OCI-LY1 (cell line): ENCODE measurements around the gene MARCHF10.

Experiments
- H2AFZ ChIP-seq: fragments of 200-600 bp; sonication (generic), shearing (Covaris generic); 2 replicates; pipeline ENCODE4 v1.6.0; 2014; ENCODE audit warnings: antibody characterized with exemption, mild to moderate bottlenecking, low read length
- H3F3A ChIP-seq: fragments of 200-600 bp; sonication (generic), shearing (Covaris generic); 2 replicates; pipeline ENCODE4 v1.6.0; 2014; ENCODE audit warnings: mild to moderate bottlenecking, antibody characterized with exemption, low read length, moderate library complexity; ENCODE audit not compliant: insufficient read depth
- H3K27ac ChIP-seq: fragments of 200-600 bp; sonication (generic); 2 replicates; pipeline ENCODE4 v1.5.1; 2014; ENCODE audit warnings: low read length, mixed run types, mild to moderate bottlenecking, low read depth; ENCODE audit not compliant: poor library complexity, severe bottlenecking
- H3K27me3 ChIP-seq: fragments of 200-600 bp; sonication (generic); 2 replicates; pipeline ENCODE4 v1.6.0; 2014; ENCODE audit warnings: antibody characterized with exemption, mild to moderate bottlenecking, low read length, moderate library complexity; ENCODE audit not compliant: insufficient read depth
- H3K36me3 ChIP-seq: fragments of 200-600 bp; sonication (generic); 2 replicates; pipeline ENCODE4 v1.6.1; 2014; ENCODE audit warnings: mild to moderate bottlenecking, antibody characterized with exemption, low read length, moderate library complexity, mixed read lengths; ENCODE audit not compliant: insufficient read depth
- H3K4me1 ChIP-seq: fragments of 200-600 bp; sonication (generic); 2 replicates; pipeline ENCODE4 v1.5.1; 2014; ENCODE audit warnings: mild to moderate bottlenecking, low read length, moderate library complexity; ENCODE audit not compliant: insufficient read depth, severe bottlenecking
- H3K4me2 ChIP-seq: fragments of 200-600 bp; sonication (generic), shearing (Covaris generic); 2 replicates; pipeline ENCODE4 v1.6.1; 2014; ENCODE audit warnings: low read length
- H3K4me3 ChIP-seq: fragments of 200-600 bp; sonication (generic); 2 replicates; pipeline ENCODE4 v1.5.1; 2014; ENCODE audit warnings: low read length, low read depth, mild to moderate bottlenecking, mixed read lengths; ENCODE audit not compliant: poor library complexity, severe bottlenecking
- H3K79me2 ChIP-seq: fragments of 200-600 bp; shearing (Covaris generic); 2 replicates; pipeline ENCODE4 v1.6.1; 2016; ENCODE audit warnings: mixed run types, low read length, mixed read lengths; ENCODE audit not compliant: insufficient read depth
- H3K9ac ChIP-seq: fragments of 200-600 bp; sonication (generic), shearing (Covaris generic); 2 replicates; pipeline ENCODE4 v1.6.1; 2014; ENCODE audit warnings: mild to moderate bottlenecking, low read length, mixed read lengths
- H3K9me2 ChIP-seq: fragments of 200-600 bp; sonication (generic), shearing (Covaris generic); 2 replicates; pipeline ENCODE4 v1.6.1; 2014; ENCODE audit warnings: low read depth, mild to moderate bottlenecking, low read length, mixed read lengths
- H3K9me3 ChIP-seq: fragments of 200-600 bp; shearing (Covaris generic); 2 replicates; pipeline ENCODE4 v1.6.1; 2014; ENCODE audit warnings: low read length, mixed read lengths
- H4K20me1 ChIP-seq: fragments of 200-600 bp; sonication (generic), shearing (Covaris generic); 2 replicates; pipeline ENCODE4 v1.6.0; 2016; ENCODE audit warnings: mild to moderate bottlenecking, low read length; ENCODE audit not compliant: insufficient read depth
- EZH2 ChIP-seq: fragments of 200-600 bp; sonication (generic), shearing (Covaris generic); IDR thresholded peaks from 2 replicates; pipeline ENCODE4 v1.8.0; 2017; ENCODE audit warnings: borderline replicate concordance, mixed run types, mild to moderate bottlenecking, antibody characterized with exemption, low read length, moderate library complexity, mixed read lengths
- TF ChIP-seq, protein P1 (sequence below): fragments of 200-600 bp; sonication (generic), shearing (Covaris generic); IDR thresholded peaks from 2 replicates; pipeline ENCODE4 v1.5.1; 2017; ENCODE audit warnings: mild to moderate bottlenecking, antibody characterized with exemption, low read length, moderate library complexity, mixed read lengths

Gene MARCHF10, protein sequence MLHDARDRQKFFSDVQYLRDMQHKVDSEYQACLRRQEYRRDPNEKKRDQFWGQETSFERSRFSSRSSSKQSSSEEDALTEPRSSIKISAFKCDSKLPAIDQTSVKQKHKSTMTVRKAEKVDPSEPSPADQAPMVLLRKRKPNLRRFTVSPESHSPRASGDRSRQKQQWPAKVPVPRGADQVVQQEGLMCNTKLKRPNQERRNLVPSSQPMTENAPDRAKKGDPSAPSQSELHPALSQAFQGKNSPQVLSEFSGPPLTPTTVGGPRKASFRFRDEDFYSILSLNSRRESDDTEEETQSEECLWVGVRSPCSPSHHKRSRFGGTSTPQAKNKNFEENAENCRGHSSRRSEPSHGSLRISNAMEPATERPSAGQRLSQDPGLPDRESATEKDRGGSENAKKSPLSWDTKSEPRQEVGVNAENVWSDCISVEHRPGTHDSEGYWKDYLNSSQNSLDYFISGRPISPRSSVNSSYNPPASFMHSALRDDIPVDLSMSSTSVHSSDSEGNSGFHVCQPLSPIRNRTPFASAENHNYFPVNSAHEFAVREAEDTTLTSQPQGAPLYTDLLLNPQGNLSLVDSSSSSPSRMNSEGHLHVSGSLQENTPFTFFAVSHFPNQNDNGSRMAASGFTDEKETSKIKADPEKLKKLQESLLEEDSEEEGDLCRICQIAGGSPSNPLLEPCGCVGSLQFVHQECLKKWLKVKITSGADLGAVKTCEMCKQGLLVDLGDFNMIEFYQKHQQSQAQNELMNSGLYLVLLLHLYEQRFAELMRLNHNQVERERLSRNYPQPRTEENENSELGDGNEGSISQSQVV

DNA sequence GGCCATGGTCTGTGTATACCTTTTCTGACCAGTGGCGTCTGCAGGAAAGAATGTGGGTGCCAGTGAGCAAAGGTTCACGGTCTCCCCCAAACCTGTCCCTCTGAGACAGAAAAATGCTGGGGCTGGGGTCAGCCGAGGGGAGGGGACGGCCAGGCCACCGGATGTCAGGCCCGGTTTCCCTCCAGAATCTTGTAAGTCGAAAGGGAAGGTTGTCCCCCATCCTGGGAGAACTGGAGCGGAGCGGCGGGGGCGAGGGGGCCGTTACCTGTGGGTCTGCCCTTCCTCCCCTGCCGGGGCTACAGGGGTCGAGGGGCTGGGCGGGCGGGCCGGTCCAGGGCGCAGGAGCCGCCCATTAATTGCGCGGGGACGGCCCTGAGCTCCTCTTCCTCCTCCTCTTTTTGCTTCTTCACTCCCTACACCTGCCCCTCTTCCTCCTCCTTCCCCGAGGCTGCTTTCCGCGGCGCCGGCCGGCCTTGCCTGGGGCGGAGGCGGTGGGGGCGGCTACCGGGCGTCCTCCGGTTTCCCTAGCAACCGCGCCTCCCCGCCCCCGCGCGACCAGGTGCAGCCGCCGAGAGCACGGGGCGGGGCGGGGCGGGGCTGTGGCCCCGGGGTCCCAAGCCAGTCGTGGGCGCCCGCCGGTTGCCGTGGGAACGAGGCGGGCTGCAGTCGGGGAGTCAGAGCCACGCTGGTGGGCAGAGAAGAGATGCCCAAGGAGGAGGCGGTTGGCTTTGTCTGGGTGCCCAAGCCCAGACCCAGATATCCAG is at the start of gene MARCHF10:
Gene MARCHF10 (minus strand): TSS at position 503 of the 764 bp plus-strand sequence. CDS start 6,579 bp downstream, outside the sequence.
- H3K9ac ChIP-seq: no peak within 1 kb of the TSS
- no peak within 1 kb of the TSS for H3K4me3 ChIP-seq
- H3K27me3 ChIP-seq: no peaks in the 10 kb centered on the region
- H3K36me3 ChIP-seq: no peaks in the 10 kb centered on the region
- H3K79me2 ChIP-seq: no peaks in the 10 kb centered on the region
- H3K27ac ChIP-seq: no peak within 1 kb of the TSS
- no peak within 1 kb of the TSS for H2AFZ ChIP-seq
- no peaks in the 10 kb centered on the region for H3K9me2 ChIP-seq
- no peaks in the 10 kb centered on the region for H3K4me1 ChIP-seq
- H3K4me2 ChIP-seq: no peak within 1 kb of the TSS
- H4K20me1 ChIP-seq: no peaks in the 10 kb centered on the region
- no peaks in the 10 kb centered on the region for H3K9me3 ChIP-seq
- TF ChIP-seq, protein P1, sequence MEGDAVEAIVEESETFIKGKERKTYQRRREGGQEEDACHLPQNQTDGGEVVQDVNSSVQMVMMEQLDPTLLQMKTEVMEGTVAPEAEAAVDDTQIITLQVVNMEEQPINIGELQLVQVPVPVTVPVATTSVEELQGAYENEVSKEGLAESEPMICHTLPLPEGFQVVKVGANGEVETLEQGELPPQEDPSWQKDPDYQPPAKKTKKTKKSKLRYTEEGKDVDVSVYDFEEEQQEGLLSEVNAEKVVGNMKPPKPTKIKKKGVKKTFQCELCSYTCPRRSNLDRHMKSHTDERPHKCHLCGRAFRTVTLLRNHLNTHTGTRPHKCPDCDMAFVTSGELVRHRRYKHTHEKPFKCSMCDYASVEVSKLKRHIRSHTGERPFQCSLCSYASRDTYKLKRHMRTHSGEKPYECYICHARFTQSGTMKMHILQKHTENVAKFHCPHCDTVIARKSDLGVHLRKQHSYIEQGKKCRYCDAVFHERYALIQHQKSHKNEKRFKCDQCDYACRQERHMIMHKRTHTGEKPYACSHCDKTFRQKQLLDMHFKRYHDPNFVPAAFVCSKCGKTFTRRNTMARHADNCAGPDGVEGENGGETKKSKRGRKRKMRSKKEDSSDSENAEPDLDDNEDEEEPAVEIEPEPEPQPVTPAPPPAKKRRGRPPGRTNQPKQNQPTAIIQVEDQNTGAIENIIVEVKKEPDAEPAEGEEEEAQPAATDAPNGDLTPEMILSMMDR: no peak
- no peak for TF ChIP-seq EZH2
- no peaks in the 10 kb centered on the region for H3F3A ChIP-seq

DNA sequence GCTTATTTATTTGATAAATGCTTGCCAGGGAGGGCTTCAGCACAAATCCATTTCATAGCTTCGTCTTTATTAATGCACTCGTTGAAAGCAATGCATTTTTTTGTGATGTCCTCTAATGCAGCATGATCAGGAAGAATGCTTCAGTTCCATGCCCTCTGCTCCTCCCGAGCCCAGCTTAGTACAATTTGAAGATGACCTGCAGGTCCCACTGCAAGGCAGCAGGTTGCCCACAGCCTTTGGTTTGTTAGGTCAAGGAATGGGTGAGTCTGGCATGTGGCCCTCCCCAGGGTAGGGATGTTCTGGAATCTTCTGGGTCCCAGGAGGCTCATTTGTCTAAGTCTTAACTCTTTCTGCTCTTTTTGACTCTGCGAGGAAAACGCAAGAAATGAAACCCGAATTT is 49.4 kb upstream of the MARCHF10 start:
- no peak overlapping the region for H3K4me3 ChIP-seq

DNA sequence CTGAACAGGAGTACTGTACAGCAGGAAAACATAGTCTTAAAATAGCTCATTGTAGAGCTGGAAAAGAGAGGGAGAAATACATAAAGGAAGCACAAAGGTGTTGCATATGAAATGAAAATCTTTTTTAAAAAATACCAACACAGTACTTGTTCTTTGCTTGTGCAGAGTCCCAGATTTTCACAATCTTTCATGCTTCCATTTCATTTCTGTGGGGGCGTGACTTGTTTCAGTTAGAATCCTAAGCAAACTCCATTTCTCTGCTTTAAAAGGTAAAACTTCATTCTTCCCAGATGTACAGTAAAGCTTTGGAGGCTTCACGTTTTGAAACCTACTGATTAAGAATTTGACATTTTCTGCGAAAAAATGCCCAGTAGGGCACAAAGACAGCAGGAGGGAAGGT is 48.5 kb upstream of the MARCHF10 start:
- Histone ChIP-seq H3K27ac (no peak overlapping the region), H3K4me2 (no peak overlapping the region), H3K9me2 (no peaks in the 10 kb centered on the region), H3K9me3 (no peaks in the 10 kb centered on the region), H4K20me1 (no peaks in the 10 kb centered on the region), H3K79me2 (no peaks in the 10 kb centered on the region), H3K36me3 (no peaks in the 10 kb centered on the region), H3K27me3 (no peaks in the 10 kb centered on the region), H3K4me3 (no peak overlapping the region), H2AFZ (no peak overlapping the region), H3K4me1 (no peaks in the 10 kb centered on the region), H3K9ac (no peak overlapping the region), H3F3A (no peaks in the 10 kb centered on the region)
- no peak for TF ChIP-seq EZH2
- TF ChIP-seq, protein P1: no peak

More for the DNA sequence above, 49.4 kb upstream of the MARCHF10 start:
- Histone ChIP-seq H3K27me3 (no peaks in the 10 kb centered on the region), H3K27ac (no peak overlapping the region), H3K4me1 (no peaks in the 10 kb centered on the region), H3K36me3 (no peaks in the 10 kb centered on the region), H3K9me2 (no peaks in the 10 kb centered on the region), H3K9ac (no peak overlapping the region), H3K4me2 (no peak overlapping the region), H3K79me2 (no peaks in the 10 kb centered on the region), H2AFZ (no peak overlapping the region), H3K9me3 (no peaks in the 10 kb centered on the region), H3F3A (no peaks in the 10 kb centered on the region), H4K20me1 (no peaks in the 10 kb centered on the region)
- TF ChIP-seq EZH2: no peak
- TF ChIP-seq, protein P1: no peak
